Measurements from ENCODE around the gene MTERF2.

DNA sequence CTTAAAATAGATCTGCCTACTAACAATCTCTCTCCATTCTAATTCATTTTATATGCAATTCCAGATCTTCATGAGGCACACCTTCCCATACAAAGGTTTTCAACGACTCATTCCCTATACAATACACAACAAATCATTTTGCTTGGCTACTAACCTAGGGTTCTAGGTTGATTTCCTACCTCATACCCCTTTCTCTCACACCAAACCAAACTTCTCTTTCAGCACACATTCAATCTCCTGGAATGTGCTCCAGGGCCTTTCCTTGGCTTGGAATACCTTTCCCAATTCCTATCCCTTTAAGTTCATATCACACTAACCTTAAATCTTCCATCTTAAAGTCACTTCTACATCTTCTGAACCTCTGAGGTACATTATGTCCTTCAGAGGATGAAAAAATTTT is 38.7 kb upstream of the MTERF2 start:
- no peak for TF ChIP-seq NR2C2 (CRISPR knock-in tag; IDR thresholded peaks at IDR 0.05)
- TF ChIP-seq, protein P1, sequence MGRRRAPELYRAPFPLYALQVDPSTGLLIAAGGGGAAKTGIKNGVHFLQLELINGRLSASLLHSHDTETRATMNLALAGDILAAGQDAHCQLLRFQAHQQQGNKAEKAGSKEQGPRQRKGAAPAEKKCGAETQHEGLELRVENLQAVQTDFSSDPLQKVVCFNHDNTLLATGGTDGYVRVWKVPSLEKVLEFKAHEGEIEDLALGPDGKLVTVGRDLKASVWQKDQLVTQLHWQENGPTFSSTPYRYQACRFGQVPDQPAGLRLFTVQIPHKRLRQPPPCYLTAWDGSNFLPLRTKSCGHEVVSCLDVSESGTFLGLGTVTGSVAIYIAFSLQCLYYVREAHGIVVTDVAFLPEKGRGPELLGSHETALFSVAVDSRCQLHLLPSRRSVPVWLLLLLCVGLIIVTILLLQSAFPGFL (CRISPR knock-in tag; IDR thresholded peaks at IDR 0.05; ENCODE audit: borderline replicate concordance): no peak
- TF ChIP-seq KAT7 (CRISPR knock-in tag; IDR thresholded peaks at IDR 0.05; ENCODE audit: borderline replicate concordance): no peak
